BJ (cell line): ENCODE data around the gene PLIN1. TPM values are rescaled to one million over a fixed set of nuclear protein-coding genes. Genes with fewer than 3 reads are reported as not detected.
"Not testable (repeated sequence)": the region's sequence is repeated elsewhere in the genome, so short reads cannot be mapped to it uniquely, and the experiment has no call there.

Source experiments
- CTCF ChIA-PET: fragments of 350-600 bp; formaldehyde crosslinking; extraction: SDS; loops from one replicate; lab custom pipeline; 2021; ENCODE audit warnings: antibody characterized with exemption, inconsistent platforms; lab: Yijun Ruan, JAX
- POLR2A ChIA-PET: fragments of 300-600 bp; sonication (Branson Sonifier 250); formaldehyde crosslinking; extraction: SDS; loops from one replicate; lab custom pipeline; 2021; ENCODE audit warnings: antibody characterized with exemption; lab: Charles Lee
- DNase-seq: peaks from one replicate; pipeline ENCODE4 v3.0.0-alpha.2; 2011; ENCODE audit warnings: low read depth
- H3K27me3 ChIP-seq: 2 replicates; pipeline ENCODE4 v1.6.0; 2011; ENCODE audit warnings: low read length; ENCODE audit not compliant: control insufficient read depth, insufficient read depth
- H3K36me3 ChIP-seq: 2 replicates; pipeline ENCODE4 v1.5.1; 2011; ENCODE audit warnings: low read length; ENCODE audit not compliant: control insufficient read depth, insufficient read depth
- H3K4me3 ChIP-seq: 2 replicates; pipeline ENCODE4 v1.5.1; 2011; ENCODE audit warnings: low read depth, mild to moderate bottlenecking, control low read depth, low read length
- polyA plus RNA-seq: library from polyadenylated mRNA; depleted of rRNA; stranded (reverse); fragments of >200 nt; gene quantifications from 2 replicates; pipeline ENCODE4 v1.2.3, GENCODE V29; 2011
- TF ChIP-seq, protein P1 (sequence below): IDR thresholded peaks from 2 replicates; pipeline ENCODE4 v1.5.1; 2011; ENCODE audit warnings: low read depth, mild to moderate bottlenecking, control low read depth, inconsistent platforms, low read length, moderate library complexity; ENCODE audit not compliant: insufficient read depth

Gene PLIN1
- polyA plus RNA-seq, 1 experiment: 0.06 TPM

DNA sequence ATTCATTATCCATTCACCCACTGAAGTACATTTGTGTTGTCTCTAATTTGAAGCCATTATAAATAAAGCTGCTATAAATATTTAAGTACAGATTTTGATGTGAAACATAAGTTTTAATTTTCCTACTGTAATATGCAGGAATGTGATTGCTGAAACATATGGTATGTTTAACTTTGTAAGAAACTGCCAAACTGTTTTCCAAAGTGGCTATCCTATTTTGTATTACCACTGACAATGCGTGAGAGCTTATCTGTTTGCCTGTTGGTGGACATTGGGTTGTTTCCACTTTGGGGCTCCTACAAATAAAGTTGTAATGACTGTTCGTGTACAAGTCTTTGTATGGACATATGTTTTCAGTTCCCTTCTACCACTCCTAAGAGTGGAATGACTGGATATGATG, 13.9 kb upstream of the PLIN1 start:
- no peak for DNase-seq
- ChIA-PET CTCF (no interaction called here), POLR2A (no interaction called here)
- TF ChIP-seq, protein P1, sequence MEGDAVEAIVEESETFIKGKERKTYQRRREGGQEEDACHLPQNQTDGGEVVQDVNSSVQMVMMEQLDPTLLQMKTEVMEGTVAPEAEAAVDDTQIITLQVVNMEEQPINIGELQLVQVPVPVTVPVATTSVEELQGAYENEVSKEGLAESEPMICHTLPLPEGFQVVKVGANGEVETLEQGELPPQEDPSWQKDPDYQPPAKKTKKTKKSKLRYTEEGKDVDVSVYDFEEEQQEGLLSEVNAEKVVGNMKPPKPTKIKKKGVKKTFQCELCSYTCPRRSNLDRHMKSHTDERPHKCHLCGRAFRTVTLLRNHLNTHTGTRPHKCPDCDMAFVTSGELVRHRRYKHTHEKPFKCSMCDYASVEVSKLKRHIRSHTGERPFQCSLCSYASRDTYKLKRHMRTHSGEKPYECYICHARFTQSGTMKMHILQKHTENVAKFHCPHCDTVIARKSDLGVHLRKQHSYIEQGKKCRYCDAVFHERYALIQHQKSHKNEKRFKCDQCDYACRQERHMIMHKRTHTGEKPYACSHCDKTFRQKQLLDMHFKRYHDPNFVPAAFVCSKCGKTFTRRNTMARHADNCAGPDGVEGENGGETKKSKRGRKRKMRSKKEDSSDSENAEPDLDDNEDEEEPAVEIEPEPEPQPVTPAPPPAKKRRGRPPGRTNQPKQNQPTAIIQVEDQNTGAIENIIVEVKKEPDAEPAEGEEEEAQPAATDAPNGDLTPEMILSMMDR: no peak
- Histone ChIP-seq H3K27me3 (peaks cover 2% of the 10 kb centered on the region), H3K4me3 (no peak overlapping the region), H3K36me3 (no peaks in the 10 kb centered on the region)

DNA sequence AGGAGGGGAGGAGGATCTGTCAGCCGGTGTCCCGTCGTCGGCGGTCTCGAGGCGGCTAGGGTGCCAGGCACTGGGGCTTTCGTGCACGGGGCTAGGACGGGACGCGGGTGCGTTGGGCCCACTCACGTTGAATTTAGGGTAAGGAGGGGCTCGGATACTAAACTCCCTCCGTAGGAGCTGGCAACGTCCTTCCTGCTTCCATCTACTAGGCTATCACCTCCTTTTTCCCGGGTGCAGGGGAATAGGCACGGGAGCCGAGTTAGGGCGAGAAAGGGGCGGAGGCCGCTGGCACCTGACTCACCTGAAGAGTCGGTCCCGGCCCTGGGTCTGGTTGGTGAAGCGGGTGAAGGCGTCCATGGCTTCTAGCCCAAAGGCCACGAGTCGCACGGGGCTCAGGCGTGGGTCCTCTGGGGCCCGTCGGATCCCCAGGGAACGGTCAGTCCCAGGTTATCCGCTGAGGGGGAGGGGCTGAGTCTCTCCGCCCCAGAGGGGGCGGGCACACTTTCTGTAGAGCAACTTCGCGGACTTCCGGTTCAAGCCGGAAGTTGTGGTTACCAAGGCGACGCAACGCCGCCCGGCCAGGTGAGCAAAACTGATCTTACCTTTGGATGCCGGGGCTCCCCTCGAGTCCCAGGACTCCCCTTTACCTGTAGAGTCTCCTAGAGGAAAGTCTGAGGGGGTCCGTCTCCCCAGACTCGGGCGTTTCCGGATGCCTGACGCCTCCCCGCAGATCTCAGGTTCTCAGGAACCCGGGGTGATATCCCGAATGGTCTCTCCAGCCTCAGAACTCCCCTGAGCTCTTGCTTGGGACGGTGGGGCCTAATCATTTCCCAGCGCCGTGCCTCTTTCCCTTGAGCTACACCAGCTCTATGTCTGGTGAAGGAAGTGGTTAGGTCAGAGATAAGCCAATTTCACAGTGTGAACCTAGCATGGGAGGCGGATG, 11.4 kb upstream of the PLIN1 start, which contains the start of the genes PEX11A and WDR93:
Gene PEX11A (minus strand): TSS at position 479 of the 943 bp plus-strand sequence. CDS start 122 bp downstream, at position 357.
Gene WDR93 (plus strand): TSS at position 536 of the 943 bp plus-strand sequence. CDS start 10,936 bp downstream, outside the sequence.
- TF ChIP-seq, protein P1: no peak
- POLR2A ChIA-PET: no interaction called here
- DNase-seq: no peak
- Histone ChIP-seq H3K36me3 (no peaks in the 10 kb centered on the region), H3K27me3 (no peaks in the 10 kb centered on the region; the same call in 1 of the 2 replicates), H3K4me3 (peak within 1 kb of the TSS; percentile 92)
- CTCF ChIA-PET: interaction anchor here (0.5 kb wide), 1 partner anchor 227 kb away, joined by 3 read pairs; no protein-coding TSS in a partner anchor

DNA sequence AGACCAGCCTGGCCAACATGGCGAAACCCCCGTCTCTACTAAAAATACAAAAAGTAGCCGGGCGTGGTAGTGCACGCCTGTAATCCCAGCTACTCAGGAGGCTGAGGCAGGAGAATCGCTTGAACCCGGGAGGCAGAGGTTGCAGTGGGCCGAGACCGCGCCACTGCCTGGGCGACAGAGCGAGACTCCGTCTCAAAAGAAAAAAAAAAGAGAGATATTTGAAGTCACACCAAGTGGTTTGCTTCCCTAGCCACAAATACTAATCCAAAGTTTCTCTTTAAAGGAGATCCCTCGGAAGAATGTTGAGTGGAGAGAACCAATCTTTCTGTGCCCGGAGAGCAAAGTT, 10.7 kb upstream of the PLIN1 start:
- H3K27me3 ChIP-seq, CTCF ChIA-PET, DNase-seq, POLR2A ChIA-PET, H3K36me3 ChIP-seq: not testable (repeated sequence)
- peak overlapping the region; percentile 92 for H3K4me3 ChIP-seq

DNA sequence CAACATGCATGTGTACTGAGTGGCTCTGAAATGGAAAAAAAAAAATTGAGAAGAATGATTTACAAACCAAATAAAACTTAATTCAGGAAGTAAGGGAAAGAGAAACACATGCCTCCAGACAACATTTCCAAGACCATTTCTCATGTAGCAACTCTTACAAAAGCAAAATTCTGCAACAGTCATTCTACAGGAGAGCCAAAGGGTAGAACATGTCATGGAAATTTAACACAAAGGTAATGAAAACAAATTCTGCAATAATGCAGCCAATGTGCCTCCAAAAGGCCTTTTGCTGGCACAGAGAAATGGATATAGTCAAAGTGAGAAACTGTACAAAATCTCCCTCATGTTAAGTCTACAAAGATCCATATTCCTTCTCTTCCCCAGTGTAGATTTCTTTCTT, 7.4 kb upstream of the PLIN1 start:
- TF ChIP-seq, protein P1: no peak
- Histone ChIP-seq H3K27me3 (no peaks in the 10 kb centered on the region), H3K4me3 (no peak overlapping the region), H3K36me3 (no peaks in the 10 kb centered on the region; the same call in 1 of the 2 replicates)
- ChIA-PET POLR2A (no interaction called here), CTCF (interaction anchor here (1.5 kb wide), 1 partner anchor 14 kb away, joined by 5 read pairs; no protein-coding TSS in a partner anchor)
- DNase-seq: no peak

DNA sequence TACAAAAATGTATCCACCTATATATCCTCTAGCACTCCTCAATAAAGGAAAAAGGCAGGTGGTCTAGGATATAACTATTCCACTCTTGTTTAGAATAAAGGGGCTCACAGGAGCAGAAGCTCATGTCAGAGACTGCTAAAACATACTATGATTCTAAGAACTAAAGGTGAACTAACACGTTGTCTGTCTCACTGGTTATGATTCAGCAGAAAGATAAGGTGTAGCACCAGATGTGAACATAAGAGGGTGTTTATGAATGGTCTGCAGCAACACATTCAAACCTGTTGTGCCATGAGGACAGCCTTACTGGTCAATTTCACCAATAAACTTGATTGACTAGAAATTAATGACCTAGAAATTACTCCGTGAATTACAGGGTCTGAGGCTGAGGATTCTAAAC, 6.8 kb upstream of the PLIN1 start:
- ChIA-PET POLR2A (no interaction called here), CTCF (interaction anchor here (1.5 kb wide), 1 partner anchor 14 kb away, joined by 5 read pairs; no protein-coding TSS in a partner anchor)
- Histone ChIP-seq H3K4me3 (no peak overlapping the region), H3K27me3 (no peaks in the 10 kb centered on the region), H3K36me3 (no peaks in the 10 kb centered on the region; the same call in 1 of the 2 replicates)
- TF ChIP-seq, protein P1: no peak
- no peak for DNase-seq
